Activated CD4-positive, alpha-beta T cell treated with anti-CD3 and anti-CD28 coated beads for 1 hour (primary cell): ENCODE measurements around the gene ASPSCR1.
"Not testable (repeated sequence)": the region's sequence is repeated elsewhere in the genome, so short reads cannot be mapped to it uniquely, and the experiment has no call there.

Source experiments
- DNase-seq: peaks from one replicate; pipeline ENCODE4 v3.0.0-alpha.2; 2020

ASPSCR1 gene

GRCh38 chr17:81960130-81960958, 17.1 kb upstream of the ASPSCR1 start:
- DNase-seq: no peak

- DNase-seq: no peak
Observed at GRCh38 chr17:81961087-81961511, 16.3 kb upstream of the ASPSCR1 start, which contains the start of gene NOTUM. NOTUM (minus strand) TSS chr17:81961187; CDS start chr17:81960909, 278 bp downstream.

GRCh38 chr17:81961521-81962498, 15.6 kb upstream of the ASPSCR1 start:
- DNase-seq: no peak

- no peak for DNase-seq
Observed at GRCh38 chr17:81962499-81963441, 14.7 kb upstream of the ASPSCR1 start.

GRCh38 chr17:81964081-81964849, 13.2 kb upstream of the ASPSCR1 start:
- DNase-seq: no peak

GRCh38 chr17:81966343-81967243, 10.8 kb upstream of the ASPSCR1 start:
- no peak for DNase-seq

GRCh38 chr17:81967244-81967532, 10.2 kb upstream of the ASPSCR1 start:
- no peak for DNase-seq

- peak; percentile 78 for DNase-seq
Observed at GRCh38 chr17:81967533-81968395, 9.7 kb upstream of the ASPSCR1 start.

- no peak for DNase-seq
Observed at GRCh38 chr17:81968396-81968745, 9.1 kb upstream of the ASPSCR1 start.

GRCh38 chr17:81968850-81969812, 8.3 kb upstream of the ASPSCR1 start:
- DNase-seq: no peak

GRCh38 chr17:81973432-81973831, 4.0 kb upstream of the ASPSCR1 start:
- no peak for DNase-seq

GRCh38 chr17:81976332-81977210, 858 bp upstream of the ASPSCR1 start:
- no peak for DNase-seq

GRCh38 chr17:81978524-81979298, 1.3 kb downstream of the ASPSCR1 start:
- no peak for DNase-seq

- no peak for DNase-seq
Observed at GRCh38 chr17:81980122-81980521, 2.7 kb downstream of the ASPSCR1 start.

- no peak for DNase-seq
Observed at GRCh38 chr17:81980707-81981343, 3.4 kb downstream of the ASPSCR1 start.

GRCh38 chr17:81981511-81981910, 4.1 kb downstream of the ASPSCR1 start:
- DNase-seq: not testable (repeated sequence)
